ENCODE measurements around the gene KPNA6. TPM values are rescaled to one million over a fixed set of nuclear protein-coding genes. Genes with fewer than 3 reads are reported as not detected.

KPNA6 gene
- total and polyA plus RNA-seq, 9 of the 15 experiments (the other 6 are each of a cell fraction or from before 2014, with no cell fraction given) = 20.1 to 54.6 (median 32.2) TPM

GRCh38 chr1:32107742-32108661 lies at the start of gene KPNA6 (continued):
- TF ChIP-seq CUX1 (CRISPR knock-in tag; IDR thresholded peaks at IDR 0.05) (peak; percentile 67; the same call in 1 of the 2 replicates), ZBTB49 (CRISPR knock-in tag; IDR thresholded peaks at IDR 0.05; ENCODE audit: borderline replicate concordance) (peak; percentile 69; the same call in 1 of the 2 replicates), SRSF3 (IDR thresholded peaks at IDR 0.05; ENCODE audit: insufficient read depth, low read length) (0 out of 2 replicates have a peak, but pooled peaks have one; percentile 71), ZNF263 (CRISPR knock-in tag; IDR thresholded peaks at IDR 0.05; ENCODE audit: borderline replicate concordance) (0 out of 2 replicates have a peak, but pooled peaks have one; percentile 13), ZBED1 (IDR thresholded peaks at IDR 0.05) (peak; percentile 37; the same call in 1 of the 2 replicates), TARDBP (IDR thresholded peaks at IDR 0.05) (peak; percentile 85; the same call in 1 of the 2 replicates), HDAC2 (IDR thresholded peaks at IDR 0.05) (peak; percentile 30; the same call in 1 of the 2 replicates), ZMIZ1 (IDR thresholded peaks at IDR 0.05; ENCODE audit: low read depth in 2 of 2, low read length in 2 of 2) (no peak), SRSF1 (IDR thresholded peaks at IDR 0.05; ENCODE audit: low read depth, low read length) (no peak), HDAC8 (tag; IDR thresholded peaks at IDR 0.05) (peak; percentile 20; the same call in 1 of the 2 replicates), KLF6 (CRISPR knock-in tag; IDR thresholded peaks at IDR 0.05; ENCODE audit: borderline replicate concordance) (no peak), RB1 (IDR thresholded peaks at IDR 0.05; ENCODE audit: low read depth) (peak; percentile 62), KDM5B (IDR thresholded peaks at IDR 0.05; ENCODE audit: insufficient replicate concordance, low read depth, low read length) (peak; percentile 68), CEBPB (tag; IDR thresholded peaks at IDR 0.05) (peak; percentile 70)
